ACC112 (cell line): ENCODE results near the gene BPIFB4.
"Not testable (repeated sequence)": the region's sequence is repeated elsewhere in the genome, so short reads cannot be mapped to it uniquely, and the experiment has no call there.

Source experiments
- H2AFZ ChIP-seq: fragments of 200-600 bp; sonication (generic); one replicate; pipeline ENCODE4 v1.6.0; 2017; ENCODE audit warnings: antibody characterized with exemption, low read length; ENCODE audit not compliant: unreplicated experiment
- H3K27ac ChIP-seq: fragments of 200-600 bp; sonication (generic); 2 replicates; pipeline ENCODE4 v1.5.1; 2014; ENCODE audit warnings: low read depth, mild to moderate bottlenecking, antibody characterized with exemption, low read length, moderate library complexity
- H3K27me3 ChIP-seq: fragments of 200-600 bp; sonication (generic); 2 replicates; pipeline ENCODE4 v1.6.1; 2014; ENCODE audit warnings: mild to moderate bottlenecking, antibody characterized with exemption, low read length, moderate library complexity, mixed read lengths; ENCODE audit not compliant: insufficient read depth
- H3K36me3 ChIP-seq: fragments of 200-600 bp; sonication (generic); 2 replicates; pipeline ENCODE4 v1.6.1; 2016; ENCODE audit warnings: mild to moderate bottlenecking, antibody characterized with exemption, low read length, moderate library complexity, mixed read lengths; ENCODE audit not compliant: insufficient read depth
- H3K4me1 ChIP-seq: fragments of 200-600 bp; sonication (generic); one replicate; pipeline ENCODE4 v1.6.1; 2016; ENCODE audit warnings: low read length, mixed read lengths; ENCODE audit not compliant: insufficient read depth, unreplicated experiment, control insufficient read depth
- H3K4me3 ChIP-seq: fragments of 200-600 bp; sonication (generic); 2 replicates; pipeline ENCODE4 v1.5.1; 2014; ENCODE audit warnings: mild to moderate bottlenecking, low read depth, low read length
- H3K79me2 ChIP-seq: fragments of 200-600 bp; sonication (generic); one replicate; pipeline ENCODE4 v1.6.0; 2016; ENCODE audit warnings: low read length; ENCODE audit not compliant: control insufficient read depth, unreplicated experiment, insufficient read depth

BPIFB4 gene

GRCh38 chr20:33119725-33120720, 40.6 kb downstream of the BPIFB4 start:
- H3K27me3 ChIP-seq: peaks cover 14% of the 10 kb centered on the region
- no peak overlapping the region for H3K27ac ChIP-seq
- H3K79me2 ChIP-seq: no peaks in the 10 kb centered on the region
- H2AFZ ChIP-seq: no peak overlapping the region
- H3K36me3 ChIP-seq: no peaks in the 10 kb centered on the region
- no peaks in the 10 kb centered on the region for H3K4me1 ChIP-seq
- no peak overlapping the region for H3K4me3 ChIP-seq

GRCh38 chr20:33120934-33121333, 41.5 kb downstream of the BPIFB4 start:
- Histone ChIP-seq H2AFZ (no peak overlapping the region), H3K27ac (no peak overlapping the region), H3K4me3 (no peak overlapping the region), H3K36me3 (no peaks in the 10 kb centered on the region), H3K79me2 (no peaks in the 10 kb centered on the region), H3K27me3 (peaks cover 22% of the 10 kb centered on the region), H3K4me1 (no peaks in the 10 kb centered on the region)

DNA sequence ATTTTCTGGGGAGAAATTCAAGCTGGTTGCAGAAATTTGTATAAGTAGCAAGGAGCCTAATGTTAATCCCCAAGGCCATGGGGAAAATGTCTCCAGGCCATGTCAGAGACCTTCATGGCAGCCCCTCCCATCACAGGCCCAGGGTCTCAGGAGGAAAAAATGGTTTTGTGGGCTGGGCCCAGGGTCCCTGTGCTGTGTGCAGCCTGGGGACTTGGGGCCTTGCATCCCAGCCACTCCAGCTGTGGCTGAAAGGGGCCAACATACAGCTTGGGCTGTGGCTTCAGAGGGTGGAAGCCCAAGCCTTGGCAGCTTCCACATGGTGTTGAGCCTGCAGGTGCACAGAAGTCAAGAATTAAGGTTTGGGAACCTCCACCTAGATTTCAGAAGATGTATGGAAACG, 42.9 kb downstream of the BPIFB4 start:
- H3K79me2 ChIP-seq, H2AFZ ChIP-seq, H3K27ac ChIP-seq, H3K4me1 ChIP-seq, H3K36me3 ChIP-seq, H3K4me3 ChIP-seq: not testable (repeated sequence)
- H3K27me3 ChIP-seq: peaks cover 32% of the 10 kb centered on the region

- Histone ChIP-seq H3K4me1 (peaks cover 6% of the 10 kb centered on the region), H3K36me3 (no peaks in the 10 kb centered on the region), H3K27me3 (peaks cover 33% of the 10 kb centered on the region), H3K27ac (no peak overlapping the region), H2AFZ (no peak overlapping the region), H3K4me3 (no peak overlapping the region), H3K79me2 (no peaks in the 10 kb centered on the region)
Measured at GRCh38 chr20:33124261-33124660, 44.8 kb downstream of the BPIFB4 start.

DNA sequence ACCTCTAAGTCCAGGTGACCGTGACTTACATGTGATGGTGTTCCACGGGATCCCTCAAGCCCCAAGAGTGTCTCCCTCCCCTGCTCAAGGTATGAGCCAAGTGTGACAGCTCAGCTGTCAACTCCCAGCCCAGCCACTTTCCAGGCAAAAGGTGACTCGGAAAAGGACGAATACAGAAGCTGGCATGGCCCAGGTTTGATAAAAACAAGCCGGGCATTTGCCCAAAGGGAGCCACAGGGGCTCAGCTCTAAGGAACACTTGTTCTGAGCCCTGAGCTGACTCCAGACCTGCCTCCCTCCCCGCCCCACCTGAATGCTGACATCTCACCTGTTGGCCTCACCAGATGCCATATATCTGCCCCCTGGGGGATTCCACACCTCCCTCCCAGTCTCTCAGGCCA, 45.6 kb downstream of the BPIFB4 start:
- no peaks in the 10 kb centered on the region for H3K79me2 ChIP-seq
- H3K27ac ChIP-seq: no peak overlapping the region
- no peak overlapping the region for H2AFZ ChIP-seq
- H3K36me3 ChIP-seq: no peaks in the 10 kb centered on the region
- peaks cover 6% of the 10 kb centered on the region for H3K4me1 ChIP-seq
- peaks cover 38% of the 10 kb centered on the region for H3K27me3 ChIP-seq
- H3K4me3 ChIP-seq: no peak overlapping the region

GRCh38 chr20:33125983-33126382, 46.5 kb downstream of the BPIFB4 start:
- H3K27ac ChIP-seq: no peak overlapping the region
- no peaks in the 10 kb centered on the region for H3K36me3 ChIP-seq
- peaks cover 14% of the 10 kb centered on the region for H3K4me1 ChIP-seq
- H3K27me3 ChIP-seq: peaks cover 38% of the 10 kb centered on the region
- no peak overlapping the region for H2AFZ ChIP-seq
- no peaks in the 10 kb centered on the region for H3K79me2 ChIP-seq
- H3K4me3 ChIP-seq: no peak overlapping the region

DNA sequence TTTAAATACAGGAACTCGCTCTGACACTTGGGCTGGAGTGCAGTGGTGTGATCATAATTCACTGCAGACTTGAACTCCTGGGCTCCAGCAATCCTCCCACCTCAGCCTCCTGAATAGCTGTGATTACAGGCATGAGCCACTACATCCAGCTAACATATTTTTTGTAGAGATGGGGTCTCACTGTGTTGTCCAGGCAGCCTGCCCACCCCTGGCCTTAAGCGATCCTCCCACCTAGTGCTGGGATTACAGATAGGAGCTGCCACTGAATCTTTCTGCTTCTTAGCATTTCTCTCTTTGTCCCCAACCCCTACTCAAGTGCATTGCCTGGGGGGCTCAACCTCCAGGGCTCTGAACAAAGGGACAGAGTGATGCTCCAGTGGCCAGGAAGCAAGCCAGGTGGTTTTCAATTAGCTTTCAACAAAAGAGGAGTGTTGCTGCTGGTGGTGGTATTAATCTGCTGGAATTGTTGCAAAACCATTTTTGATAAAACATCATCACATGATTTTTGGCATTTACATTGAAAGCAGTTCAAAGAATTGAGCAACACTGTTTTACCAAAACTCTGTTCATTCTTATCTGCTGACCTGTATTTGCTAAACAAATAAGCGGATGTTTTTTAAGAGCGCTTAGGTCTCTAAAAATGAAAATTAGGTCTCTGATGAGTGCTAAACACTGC, 48.1 kb downstream of the BPIFB4 start:
- Histone ChIP-seq H3K27me3 (peaks cover 38% of the 10 kb centered on the region), H3K4me1 (peaks cover 24% of the 10 kb centered on the region), H3K79me2 (no peaks in the 10 kb centered on the region), H3K4me3 (no peak overlapping the region), H3K27ac (no peak overlapping the region), H2AFZ (no peak overlapping the region), H3K36me3 (no peaks in the 10 kb centered on the region)

GRCh38 chr20:33130568-33131061, 51.2 kb downstream of the BPIFB4 start:
- peak overlapping the region; percentile 65 for H3K27ac ChIP-seq

DNA sequence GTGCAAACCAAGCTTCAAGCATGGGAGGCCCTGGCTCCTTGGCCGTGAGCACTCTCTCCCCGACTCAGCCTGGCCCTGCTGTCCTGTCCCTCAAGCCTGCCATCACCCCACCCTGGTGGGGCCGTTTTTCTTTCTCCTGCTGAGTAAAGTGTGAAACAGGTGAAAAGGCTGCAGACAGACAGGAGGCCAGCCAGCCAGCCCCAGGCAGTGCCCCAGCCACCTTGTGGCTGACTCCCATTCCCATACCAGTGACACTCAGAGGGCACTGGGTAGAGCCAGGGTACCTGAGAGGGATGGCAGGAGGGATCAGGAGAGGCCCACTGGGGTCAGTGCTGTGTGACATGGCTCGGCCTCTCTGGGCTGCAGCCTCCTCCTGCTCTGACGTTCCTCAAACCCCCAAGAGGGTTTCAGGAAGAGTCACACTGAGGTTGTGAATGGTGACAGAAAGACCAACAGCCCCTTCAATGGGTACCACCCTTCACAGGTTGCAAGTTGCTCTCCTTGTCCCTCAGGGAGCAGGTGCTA, 52.6 kb downstream of the BPIFB4 start:
- Histone ChIP-seq H3K27me3 (peaks cover 12% of the 10 kb centered on the region; the same call in 1 of the 2 replicates), H3K79me2 (no peaks in the 10 kb centered on the region), H3K4me1 (peaks cover 31% of the 10 kb centered on the region), H3K36me3 (no peaks in the 10 kb centered on the region), H3K27ac (no peak overlapping the region), H3K4me3 (no peak overlapping the region), H2AFZ (no peak overlapping the region)

More at GRCh38 chr20:33130568-33131061, 51.2 kb downstream of the BPIFB4 start:
- peaks cover 18% of the 10 kb centered on the region for H3K27me3 ChIP-seq
- peaks cover 31% of the 10 kb centered on the region for H3K4me1 ChIP-seq
- H3K4me3 ChIP-seq: no peak overlapping the region
- H3K36me3 ChIP-seq: no peaks in the 10 kb centered on the region
- no peak overlapping the region for H2AFZ ChIP-seq
- H3K79me2 ChIP-seq: no peaks in the 10 kb centered on the region

GRCh38 chr20:33132513-33133372, 53.3 kb downstream of the BPIFB4 start:
- no peak overlapping the region for H3K27ac ChIP-seq
- no peaks in the 10 kb centered on the region for H3K79me2 ChIP-seq
- H3K4me1 ChIP-seq: peaks cover 27% of the 10 kb centered on the region
- H3K36me3 ChIP-seq: no peaks in the 10 kb centered on the region
- peaks cover 16% of the 10 kb centered on the region; the same call in 1 of the 2 replicates for H3K27me3 ChIP-seq
- no peak overlapping the region for H3K4me3 ChIP-seq
- no peak overlapping the region for H2AFZ ChIP-seq
